Cardiac fibroblast (primary cell): ENCODE measurements around the gene FOXF2.

Experiments used
- DNase-seq, 2 donors: peaks; one replicate each; pipeline versions ENCODE4 v3.0.0 to v3.0.0-alpha.2; 2010; ENCODE audit warnings: low read depth in 2 of 2
- H3K4me3 ChIP-seq, 2 donors: replicated peaks in 1 of 2; 1 replicate in 1 of 2; 2 replicates in 1 of 2; pipeline ENCODE4 v1.5.1; 2011; ENCODE audit warnings: low read depth in 2 of 2, low read length in 2 of 2, mild to moderate bottlenecking in 2 of 2, moderate library complexity in 1 of 2
- TF ChIP-seq, protein P1 (sequence below): IDR thresholded peaks from one replicate; pipeline ENCODE4 v1.5.1; 2011; ENCODE audit warnings: low read depth, mild to moderate bottlenecking, low read length, inconsistent platforms

FOXF2 gene

DNA sequence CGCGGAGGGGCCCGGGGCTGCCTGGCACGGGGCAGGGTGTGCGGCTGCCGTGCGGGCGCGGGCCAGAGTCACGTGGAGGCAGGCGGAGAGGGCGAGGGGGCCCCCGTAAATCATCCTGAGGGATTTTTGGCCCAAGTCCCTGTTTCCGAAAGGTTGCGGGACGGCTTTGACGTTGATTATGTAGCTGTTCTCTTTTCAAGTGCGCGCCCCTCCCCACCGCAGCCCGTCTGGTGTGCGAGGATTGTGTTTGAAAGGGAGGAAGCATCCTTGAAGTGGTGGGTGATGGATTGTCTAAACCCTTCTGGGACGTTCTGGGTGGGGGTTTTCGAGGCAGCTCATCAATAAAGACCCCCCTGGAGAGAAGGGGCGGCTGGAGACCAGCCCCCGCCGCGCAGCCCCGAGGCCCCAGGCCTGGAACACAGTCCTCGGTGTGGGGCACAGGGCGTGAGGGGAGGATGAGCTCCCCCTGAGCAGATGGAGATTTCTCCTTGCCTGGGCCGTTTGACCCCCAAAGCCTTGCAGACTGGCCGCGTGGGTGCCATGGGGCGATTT, 7.0 kb upstream of the FOXF2 start:
- TF ChIP-seq, protein P1, sequence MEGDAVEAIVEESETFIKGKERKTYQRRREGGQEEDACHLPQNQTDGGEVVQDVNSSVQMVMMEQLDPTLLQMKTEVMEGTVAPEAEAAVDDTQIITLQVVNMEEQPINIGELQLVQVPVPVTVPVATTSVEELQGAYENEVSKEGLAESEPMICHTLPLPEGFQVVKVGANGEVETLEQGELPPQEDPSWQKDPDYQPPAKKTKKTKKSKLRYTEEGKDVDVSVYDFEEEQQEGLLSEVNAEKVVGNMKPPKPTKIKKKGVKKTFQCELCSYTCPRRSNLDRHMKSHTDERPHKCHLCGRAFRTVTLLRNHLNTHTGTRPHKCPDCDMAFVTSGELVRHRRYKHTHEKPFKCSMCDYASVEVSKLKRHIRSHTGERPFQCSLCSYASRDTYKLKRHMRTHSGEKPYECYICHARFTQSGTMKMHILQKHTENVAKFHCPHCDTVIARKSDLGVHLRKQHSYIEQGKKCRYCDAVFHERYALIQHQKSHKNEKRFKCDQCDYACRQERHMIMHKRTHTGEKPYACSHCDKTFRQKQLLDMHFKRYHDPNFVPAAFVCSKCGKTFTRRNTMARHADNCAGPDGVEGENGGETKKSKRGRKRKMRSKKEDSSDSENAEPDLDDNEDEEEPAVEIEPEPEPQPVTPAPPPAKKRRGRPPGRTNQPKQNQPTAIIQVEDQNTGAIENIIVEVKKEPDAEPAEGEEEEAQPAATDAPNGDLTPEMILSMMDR: no peak
- DNase-seq: no peak
- no peak overlapping the region for H3K4me3 ChIP-seq

DNA sequence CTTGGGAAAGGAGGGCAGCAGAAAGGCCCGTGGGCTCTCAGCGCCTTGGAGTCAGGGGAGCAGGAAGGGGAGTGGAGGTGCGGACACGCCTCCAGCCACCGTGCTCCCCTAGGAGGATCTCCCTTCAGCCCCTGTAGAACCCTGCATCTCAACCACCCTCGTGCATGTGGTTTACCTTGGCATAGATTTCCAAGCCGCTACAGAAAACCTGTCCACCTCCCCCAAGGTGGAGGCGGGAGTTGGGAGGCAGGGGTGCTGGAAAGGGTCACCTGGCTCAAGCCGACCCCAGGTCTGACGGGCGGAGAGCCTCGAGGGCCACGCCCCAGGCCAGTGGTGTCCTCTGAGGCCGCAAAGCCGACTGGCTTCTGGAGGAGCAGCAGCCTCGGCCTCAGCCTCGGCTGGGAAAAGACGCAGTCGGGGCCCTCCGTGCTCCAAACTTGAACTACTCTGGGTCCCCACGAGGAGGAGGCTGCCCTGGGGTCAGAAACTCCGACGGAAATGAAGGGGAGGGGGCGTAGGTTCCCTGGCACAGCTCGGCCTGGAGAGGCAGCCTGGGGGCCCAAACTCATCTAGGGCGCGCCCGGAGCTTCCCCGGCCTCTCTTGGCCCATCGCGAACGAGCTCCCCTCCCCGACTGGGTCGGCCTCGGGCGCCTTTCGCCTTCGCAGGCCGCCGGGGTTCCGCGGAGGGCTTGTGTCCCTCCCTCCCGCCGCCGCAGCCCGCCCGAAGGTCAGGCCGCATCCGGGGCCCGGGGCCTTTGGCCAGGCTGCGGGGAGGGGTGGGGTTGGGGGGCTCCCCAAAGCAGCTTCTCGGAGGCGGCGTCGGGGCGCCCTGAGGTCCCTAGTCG, 6.3 kb upstream of the FOXF2 start:
- TF ChIP-seq, protein P1: no peak
- H3K4me3 ChIP-seq: no peak overlapping the region
- DNase-seq: no peak

DNA sequence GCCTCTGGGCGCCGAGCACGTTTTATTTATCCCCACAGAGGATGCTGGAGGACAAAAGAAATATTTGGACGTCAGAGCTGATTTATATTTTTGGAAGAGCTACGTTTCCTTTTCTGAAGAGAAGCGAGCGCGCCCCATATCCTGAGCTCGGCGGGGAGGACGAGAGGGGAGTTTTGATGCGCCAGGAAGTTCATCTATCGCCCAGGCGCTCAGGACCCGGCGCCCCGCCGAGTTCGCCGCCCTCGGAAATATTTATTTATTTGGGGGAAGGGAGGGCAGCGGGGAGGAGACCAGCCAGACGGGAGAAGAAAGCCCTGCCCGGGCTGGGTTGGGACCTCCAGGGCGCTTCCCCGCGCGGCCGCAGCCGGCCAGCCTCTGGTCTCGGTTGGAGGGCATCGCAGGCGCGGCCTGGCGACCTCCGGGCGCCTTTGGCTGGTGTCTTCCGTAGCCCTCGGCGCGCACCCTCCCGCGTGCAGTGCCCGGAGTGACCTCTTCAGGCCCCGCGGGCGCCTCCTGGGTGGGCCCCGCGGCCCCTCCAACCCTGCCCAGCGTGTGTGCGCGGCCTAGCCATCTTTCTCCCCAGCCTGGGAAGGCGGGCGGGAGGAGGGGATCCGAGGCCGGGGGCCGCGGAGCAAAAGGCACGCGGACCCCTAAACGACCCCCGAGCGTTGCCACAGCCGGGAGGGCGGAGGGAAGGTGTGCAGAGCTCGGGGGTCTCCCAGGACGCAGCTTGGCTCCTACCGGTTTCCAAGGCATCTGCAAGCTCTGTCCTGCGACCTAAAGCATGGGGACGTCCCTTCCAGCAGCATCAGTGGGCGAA, 5.4 kb upstream of the FOXF2 start:
- TF ChIP-seq, protein P1: no peak
- no peak overlapping the region for H3K4me3 ChIP-seq
- DNase-seq: no peak

DNA sequence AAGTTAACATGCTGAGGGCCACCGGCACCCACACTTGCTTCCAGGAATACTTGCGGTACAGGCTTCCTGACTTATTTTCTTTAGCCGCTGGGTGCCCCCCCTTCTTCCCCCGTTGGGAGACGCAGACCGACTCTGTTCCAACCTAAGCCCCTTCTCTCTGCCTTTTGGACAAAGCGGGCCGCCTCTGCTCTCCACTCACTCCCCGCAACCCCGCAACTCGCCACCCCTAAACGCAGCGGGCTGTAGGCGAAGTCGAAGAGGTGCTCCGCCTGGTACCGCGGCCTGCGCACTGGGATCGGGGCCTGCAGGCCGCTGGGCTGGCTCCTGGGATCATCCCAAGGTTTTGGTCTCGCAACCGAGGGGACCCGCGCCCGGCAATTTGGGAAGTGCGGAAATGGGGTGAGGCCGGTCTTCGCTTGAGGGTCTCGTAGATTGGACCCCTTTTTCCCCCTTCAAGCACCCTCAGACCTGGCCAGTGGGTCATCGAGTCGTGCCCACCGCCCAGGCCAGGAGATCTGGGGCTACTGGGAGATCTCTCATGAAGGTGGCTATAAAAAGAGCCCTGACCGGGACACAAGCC, 4.7 kb upstream of the FOXF2 start:
- TF ChIP-seq, protein P1: no peak
- H3K4me3 ChIP-seq: no peak overlapping the region
- DNase-seq: no peak

DNA sequence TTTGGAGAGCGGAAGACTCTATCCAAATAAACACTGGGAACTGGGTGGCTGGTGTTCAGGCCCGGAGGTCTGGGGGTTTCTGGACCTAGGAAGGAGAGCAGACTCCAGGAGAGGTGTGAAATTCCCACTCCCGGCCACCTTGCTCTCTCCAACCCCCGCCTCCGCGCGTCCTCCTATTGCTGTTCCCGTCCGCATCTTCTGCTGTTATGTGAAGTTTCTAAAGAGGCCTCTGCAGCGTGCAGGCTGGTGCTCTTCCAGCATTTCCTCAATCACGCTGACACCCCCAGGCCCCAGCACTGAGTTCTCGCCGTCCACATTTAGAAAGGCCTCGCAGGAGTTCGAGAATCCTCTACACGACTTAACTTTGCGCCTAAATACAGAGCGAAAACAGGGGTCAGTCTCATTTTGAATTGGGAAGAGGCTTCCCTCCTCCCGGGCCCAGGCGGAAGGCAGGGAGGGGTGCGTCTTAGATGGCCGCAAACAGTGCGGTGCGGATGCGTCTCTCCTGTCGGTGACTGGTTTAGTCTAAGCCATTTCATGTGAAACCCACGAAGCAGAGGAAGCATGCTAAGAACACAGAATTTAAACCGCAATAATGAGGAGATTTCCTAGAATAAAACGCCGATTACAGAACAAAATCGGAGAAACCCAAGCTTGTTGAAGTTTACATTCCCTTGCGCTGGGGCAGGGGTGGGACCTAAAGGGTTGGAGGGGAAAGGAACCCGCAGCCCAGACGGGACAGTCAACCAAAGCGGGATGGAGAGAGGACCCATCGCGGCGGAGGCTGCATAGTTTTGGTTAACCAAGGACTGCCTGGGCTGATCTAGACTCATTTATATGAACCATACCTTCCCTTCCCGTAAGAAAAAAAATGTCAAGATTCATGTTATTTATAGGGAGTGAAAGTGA, 4.0 kb upstream of the FOXF2 start:
- H3K4me3 ChIP-seq: no peak overlapping the region
- TF ChIP-seq, protein P1: no peak
- no peak for DNase-seq
